Adrenal gland (tissue), 5 donors: Measurements from ENCODE around the gene PLAGL2.

Experiments
- POLR2A ChIP-seq, 2 donors: fragments of 450-650 bp; IDR thresholded peaks; one replicate each; pipeline ENCODE4 v1.6.1; 2017; ENCODE audit warnings: antibody characterized with exemption in 2 of 2, mild to moderate bottlenecking in 2 of 2, moderate library complexity in 1 of 2
- TF ChIP-seq, protein P1 (sequence below), 6 experiments: fragments of 450-650 bp in 4 of 6; fragments of 200-600 bp in 2 of 6; sonication (generic) in 1 of 6; IDR thresholded peaks; 1 replicate in 5 of 6; 2 replicates in 1 of 6; pipeline versions ENCODE4 v1.5.1 to v1.8.0; 2016 to 2021; ENCODE audit warnings: antibody characterized with exemption in 6 of 6, mild to moderate bottlenecking in 2 of 6, moderate library complexity in 1 of 6
- donor health status: DM: no; HTN: no; CAD: no.

DNA sequence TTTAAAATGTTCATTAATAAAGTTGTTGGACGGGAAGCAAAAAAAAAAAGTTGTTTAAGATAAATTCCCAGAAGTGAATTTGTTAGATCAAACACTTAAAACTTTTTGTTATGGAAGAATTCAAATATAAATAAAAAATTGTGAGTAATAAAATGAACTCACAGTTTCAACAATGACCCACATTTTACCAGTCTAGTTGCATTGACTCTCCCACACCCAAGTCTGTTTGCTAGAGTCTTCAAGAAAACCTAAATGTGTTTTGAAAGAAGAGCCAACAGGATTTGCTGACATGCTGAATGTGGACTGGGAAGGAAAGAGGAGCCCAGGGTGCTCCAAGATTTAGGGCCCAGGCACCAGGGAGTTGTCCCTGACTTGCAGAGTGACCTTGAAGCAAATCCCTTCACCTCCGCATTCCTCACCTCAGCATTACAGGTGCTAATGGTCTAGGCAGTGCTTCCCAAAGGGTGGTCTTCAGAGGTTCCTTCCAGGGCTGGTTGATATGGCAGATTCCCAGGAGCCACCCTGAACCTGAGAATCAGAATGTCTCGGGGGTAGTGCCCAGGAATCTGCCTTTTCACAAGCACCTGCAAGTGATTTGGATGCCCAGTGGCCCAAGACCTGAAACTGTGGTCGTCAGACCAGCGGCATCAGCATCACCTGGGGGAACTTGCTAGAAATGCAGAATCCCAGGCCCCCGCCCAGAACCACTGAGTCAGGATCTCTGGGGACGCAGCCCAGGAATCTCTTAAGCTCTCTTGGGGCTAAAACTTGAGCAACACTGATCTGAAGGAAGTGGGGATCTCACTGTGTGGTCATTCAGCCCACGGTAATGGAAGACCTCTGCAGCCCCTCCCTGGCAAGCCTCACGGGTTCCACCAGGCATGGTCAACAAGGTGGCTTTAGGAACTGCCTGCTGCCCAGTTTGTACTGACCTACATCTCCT, 31.2 kb upstream of the PLAGL2 start:
- TF ChIP-seq, protein P1, sequence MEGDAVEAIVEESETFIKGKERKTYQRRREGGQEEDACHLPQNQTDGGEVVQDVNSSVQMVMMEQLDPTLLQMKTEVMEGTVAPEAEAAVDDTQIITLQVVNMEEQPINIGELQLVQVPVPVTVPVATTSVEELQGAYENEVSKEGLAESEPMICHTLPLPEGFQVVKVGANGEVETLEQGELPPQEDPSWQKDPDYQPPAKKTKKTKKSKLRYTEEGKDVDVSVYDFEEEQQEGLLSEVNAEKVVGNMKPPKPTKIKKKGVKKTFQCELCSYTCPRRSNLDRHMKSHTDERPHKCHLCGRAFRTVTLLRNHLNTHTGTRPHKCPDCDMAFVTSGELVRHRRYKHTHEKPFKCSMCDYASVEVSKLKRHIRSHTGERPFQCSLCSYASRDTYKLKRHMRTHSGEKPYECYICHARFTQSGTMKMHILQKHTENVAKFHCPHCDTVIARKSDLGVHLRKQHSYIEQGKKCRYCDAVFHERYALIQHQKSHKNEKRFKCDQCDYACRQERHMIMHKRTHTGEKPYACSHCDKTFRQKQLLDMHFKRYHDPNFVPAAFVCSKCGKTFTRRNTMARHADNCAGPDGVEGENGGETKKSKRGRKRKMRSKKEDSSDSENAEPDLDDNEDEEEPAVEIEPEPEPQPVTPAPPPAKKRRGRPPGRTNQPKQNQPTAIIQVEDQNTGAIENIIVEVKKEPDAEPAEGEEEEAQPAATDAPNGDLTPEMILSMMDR (IDR thresholded peaks at IDR 0.05) = no peak
- TF ChIP-seq POLR2A (IDR thresholded peaks at IDR 0.05) = no peak
